NCI-H1092 (cell line): ENCODE data around the gene R3HDM4.

Experiments
- DNase-seq: peaks from one replicate; lab custom pipeline; 2025; lab: John Stamatoyannopoulos, UW

R3HDM4 gene

GRCh38 chr19:947090-947706, 34.2 kb upstream of the R3HDM4 start:
- DNase-seq = no peak

- no peak for DNase-seq
These were observed 32.6 kb upstream of the R3HDM4 start for GRCh38 chr19:945401-946252.

GRCh38 chr19:944663-945241, 31.7 kb upstream of the R3HDM4 start:
- no peak for DNase-seq

- no peak for DNase-seq
These were observed 31.1 kb upstream of the R3HDM4 start for GRCh38 chr19:944171-944567.

GRCh38 chr19:943551-944170, 30.6 kb upstream of the R3HDM4 start:
- no peak for DNase-seq

- no peak for DNase-seq
These were observed 29.2 kb upstream of the R3HDM4 start for GRCh38 chr19:942133-942645.

- DNase-seq = no peak
These were observed 28.5 kb upstream of the R3HDM4 start for GRCh38 chr19:941292-942132.

GRCh38 chr19:940591-941291, 27.7 kb upstream of the R3HDM4 start:
- DNase-seq = peak; percentile 86

- no peak for DNase-seq
These were observed 26.9 kb upstream of the R3HDM4 start for GRCh38 chr19:939922-940321.

- DNase-seq = no peak
These were observed 26.4 kb upstream of the R3HDM4 start for GRCh38 chr19:939439-939838.

GRCh38 chr19:938233-938923, 25.4 kb upstream of the R3HDM4 start:
- no peak for DNase-seq

GRCh38 chr19:937259-937694, 24.3 kb upstream of the R3HDM4 start:
- no peak for DNase-seq

GRCh38 chr19:936175-936546, 23.1 kb upstream of the R3HDM4 start:
- no peak for DNase-seq

GRCh38 chr19:934865-935479, 22.0 kb upstream of the R3HDM4 start:
- peak; percentile 78 for DNase-seq

GRCh38 chr19:934197-934840, 21.3 kb upstream of the R3HDM4 start:
- no peak for DNase-seq

GRCh38 chr19:933553-933882, 20.5 kb upstream of the R3HDM4 start:
- no peak for DNase-seq

GRCh38 chr19:932648-933552, 19.9 kb upstream of the R3HDM4 start:
- DNase-seq = no peak

GRCh38 chr19:931860-932647, 19.0 kb upstream of the R3HDM4 start:
- no peak for DNase-seq
